HL-60 (cell line): ENCODE measurements around the gene CNNM1.

ENCODE experiments used
- DNase-seq, 2 experiments: peaks; one replicate each; pipeline ENCODE4 v3.0.0-alpha.2; 2010 to 2020; ENCODE audit warnings: low read depth in 1 of 2, low spot score in 1 of 2
- H3K27ac ChIP-seq: fragments of 250-450 bp; sonication (Bioruptor Pico); replicated peaks from 2 replicates; pipeline ENCODE4 v1.5.1; 2020; ENCODE audit warnings: mild to moderate bottlenecking, moderate library complexity
- H3K27me3 ChIP-seq: fragments of 250-450 bp; sonication (Bioruptor Pico); 2 replicates; pipeline ENCODE4 v1.5.1; 2021; ENCODE audit warnings: mild to moderate bottlenecking, moderate library complexity; ENCODE audit not compliant: insufficient read depth, poor library complexity, severe bottlenecking
- H3K4me3 ChIP-seq: replicated peaks from 2 replicates; pipeline ENCODE4 v1.5.1; 2011; ENCODE audit warnings: mild to moderate bottlenecking, control low read depth, low read length; ENCODE audit not compliant: insufficient read depth
- CTCF ChIP-seq: IDR thresholded peaks from one replicate; pipeline ENCODE4 v1.5.1; 2011; ENCODE audit warnings: low read length, control low read depth, inconsistent platforms; ENCODE audit not compliant: insufficient read depth
- GABPA ChIP-seq: IDR thresholded peaks from 2 replicates; pipeline ENCODE4 v1.6.1; 2012; ENCODE audit warnings: low read depth
- POLR2AphosphoS5 ChIP-seq: IDR thresholded peaks from 2 replicates; pipeline ENCODE4 v1.6.1; 2012; ENCODE audit warnings: low read depth
- REST ChIP-seq: IDR thresholded peaks from 2 replicates; pipeline ENCODE4 v1.6.1; 2012; ENCODE audit warnings: low read depth; ENCODE audit not compliant: insufficient replicate concordance
- SPI1 ChIP-seq: IDR thresholded peaks from 2 replicates; pipeline ENCODE4 v1.6.1; 2012; ENCODE audit warnings: low read depth, mild to moderate bottlenecking, borderline replicate concordance

CNNM1 gene

GRCh38 chr10:99304862-99305229 lies 24.3 kb upstream of the CNNM1 start:
- Histone ChIP-seq H3K27ac (no peak overlapping the region), H3K4me3 (no peak overlapping the region), H3K27me3 (peaks cover 6% of the 10 kb centered on the region)
- DNase-seq: no peak
- TF ChIP-seq CTCF (no peak), REST (no peak), GABPA (no peak), SPI1 (no peak), POLR2AphosphoS5 (no peak)

GRCh38 chr10:99312501-99312900 lies 16.7 kb upstream of the CNNM1 start:
- no peak for DNase-seq
- H3K27me3 ChIP-seq: no peaks in the 10 kb centered on the region
- TF ChIP-seq REST (no peak), GABPA (no peak), SPI1 (no peak), POLR2AphosphoS5 (no peak), CTCF (no peak)
- H3K27ac ChIP-seq: no peak overlapping the region
- no peak overlapping the region for H3K4me3 ChIP-seq

GRCh38 chr10:99315853-99316252 lies 13.3 kb upstream of the CNNM1 start:
- Histone ChIP-seq H3K27me3 (no peaks in the 10 kb centered on the region), H3K27ac (no peak overlapping the region), H3K4me3 (no peak overlapping the region)
- TF ChIP-seq REST (no peak), POLR2AphosphoS5 (no peak), GABPA (no peak), CTCF (no peak), SPI1 (no peak)
- no peak for DNase-seq
